ENCODE results near the gene DDR1. TPM values are rescaled to one million over a fixed set of nuclear protein-coding genes. Genes with fewer than 3 reads are reported as not detected.
"Not testable (repeated sequence)": the region's sequence is repeated elsewhere in the genome, so short reads cannot be mapped to it uniquely, and the experiment has no call there.

The DDR1 gene
- total RNA-seq, 1 experiment from 2014 or later: 580 TPM

- CTCF ChIA-PET: no interaction called here
- no peak for DNase-seq
- H3K27me3 Mint-ChIP-seq (ENCODE audit: unreplicated experiment): no peaks in the 10 kb centered on the region
- H3K4me1 Mint-ChIP-seq (ENCODE audit: low read depth, unreplicated experiment): no peaks in the 10 kb centered on the region
- H3K9me3 Mint-ChIP-seq (ENCODE audit: low read depth, unreplicated experiment): peaks cover 7% of the 10 kb centered on the region
- no TSS peak for BruUV-seq (replicated peaks)
- H3K36me3 Mint-ChIP-seq (ENCODE audit: insufficient read depth, unreplicated experiment): no peaks in the 10 kb centered on the region
- no peak overlapping the region for H3K27ac Mint-ChIP-seq (ENCODE audit: unreplicated experiment)
- TF ChIP-seq CTCF (IDR thresholded peaks at IDR 0.05; ENCODE audit: unreplicated experiment): no peak
- H3K4me3 Mint-ChIP-seq (ENCODE audit: low read depth, unreplicated experiment): no peak overlapping the region
- intact Hi-C loops (cut with micrococcal nuclease; ENCODE audit: unreplicated experiment): no loop called here
Observed at GRCh38 chr6:30861257-30862048, 22.9 kb upstream of the DDR1 start.

- Mint-ChIP-seq H3K27ac (ENCODE audit: unreplicated experiment) (no peak overlapping the region), H3K27me3 (ENCODE audit: unreplicated experiment) (no peaks in the 10 kb centered on the region), H3K36me3 (ENCODE audit: insufficient read depth, unreplicated experiment) (no peaks in the 10 kb centered on the region), H3K4me1 (ENCODE audit: low read depth, unreplicated experiment) (no peaks in the 10 kb centered on the region), H3K9me3 (ENCODE audit: low read depth, unreplicated experiment) (peaks cover 7% of the 10 kb centered on the region), H3K4me3 (ENCODE audit: low read depth, unreplicated experiment) (no peak overlapping the region)
- intact Hi-C loops (cut with micrococcal nuclease; ENCODE audit: unreplicated experiment): no loop called here
- no peak for DNase-seq
- BruUV-seq (replicated peaks): no TSS peak
- TF ChIP-seq CTCF (IDR thresholded peaks at IDR 0.05; ENCODE audit: unreplicated experiment): no peak
- CTCF ChIA-PET: no interaction called here
Observed at GRCh38 chr6:30862156-30862875, 22.0 kb upstream of the DDR1 start.

- CTCF ChIA-PET: no interaction called here
Observed at GRCh38 chr6:30864325-30864724, 20.0 kb upstream of the DDR1 start.

GRCh38 chr6:30869241-30869749 lies 15.0 kb upstream of the DDR1 start:
- H3K27me3 Mint-ChIP-seq (ENCODE audit: unreplicated experiment): not testable (repeated sequence)
- peaks cover 14% of the 10 kb centered on the region for H3K9me3 Mint-ChIP-seq (ENCODE audit: low read depth, unreplicated experiment)
- intact Hi-C loops (cut with micrococcal nuclease; ENCODE audit: unreplicated experiment): loop anchor here (2.0 kb wide), 1 partner anchor 30 kb away; no protein-coding TSS in a partner anchor

More at GRCh38 chr6:30864325-30864724, 20.0 kb upstream of the DDR1 start:
- H3K27ac Mint-ChIP-seq (ENCODE audit: unreplicated experiment): no peak overlapping the region
- no peak for DNase-seq
- peaks cover 12% of the 10 kb centered on the region for H3K4me1 Mint-ChIP-seq (ENCODE audit: low read depth, unreplicated experiment)
- TF ChIP-seq CTCF (IDR thresholded peaks at IDR 0.05; ENCODE audit: unreplicated experiment): no peak
- BruUV-seq (replicated peaks): no TSS peak
- intact Hi-C loops (cut with micrococcal nuclease; ENCODE audit: unreplicated experiment): no loop called here
- no peaks in the 10 kb centered on the region for H3K27me3 Mint-ChIP-seq (ENCODE audit: unreplicated experiment)
- peaks cover 5% of the 10 kb centered on the region for H3K9me3 Mint-ChIP-seq (ENCODE audit: low read depth, unreplicated experiment)
- H3K4me3 Mint-ChIP-seq (ENCODE audit: low read depth, unreplicated experiment): no peak overlapping the region
- H3K36me3 Mint-ChIP-seq (ENCODE audit: insufficient read depth, unreplicated experiment): peaks cover 3% of the 10 kb centered on the region

More at GRCh38 chr6:30869241-30869749, 15.0 kb upstream of the DDR1 start:
- H3K4me1 Mint-ChIP-seq (ENCODE audit: low read depth, unreplicated experiment): peaks cover 18% of the 10 kb centered on the region
- CTCF ChIA-PET: interaction anchor here (0.5 to 0.8 kb wide), 3 partner anchors 22 to 1393 kb away, joined by 3 read pairs; no protein-coding TSS in a partner anchor
- not testable (repeated sequence) for BruUV-seq (replicated peaks); H3K36me3 Mint-ChIP-seq (ENCODE audit: insufficient read depth, unreplicated experiment)
- H3K27ac Mint-ChIP-seq (ENCODE audit: unreplicated experiment): peak overlapping the region; percentile 87
- H3K4me3 Mint-ChIP-seq (ENCODE audit: low read depth, unreplicated experiment): peak overlapping the region; percentile 56
- peak; percentile 78 for DNase-seq
